HT1080 (cell line): ENCODE results near the gene ADCY2. TPM values are rescaled to one million over a fixed set of nuclear protein-coding genes. Genes with fewer than 3 reads are reported as not detected.

Experiments
- DNase-seq: peaks from one replicate; pipeline ENCODE4 v3.0.0-alpha.2; 2015; ENCODE audit warnings: low read depth
- total RNA-seq: library from RNA; depleted of rRNA; stranded (reverse); fragments of >200 nt; shearing (Covaris generic); gene quantifications from 2 replicates; pipeline ENCODE4 v1.2.3, GENCODE V29; 2014

The ADCY2 gene
- total RNA-seq, 1 experiment from 2014 or later: 0.35 TPM

- no peak for DNase-seq
These were observed 461.4 kb downstream of the ADCY2 start for GRCh38 chr5:7857361-7857760.

- no peak for DNase-seq
These were observed 462.1 kb downstream of the ADCY2 start for GRCh38 chr5:7857926-7858632.

- DNase-seq: no peak
These were observed 470.3 kb downstream of the ADCY2 start for GRCh38 chr5:7866196-7866595.

- DNase-seq: no peak
These were observed 471.3 kb downstream of the ADCY2 start for GRCh38 chr5:7867260-7867659.

- no peak for DNase-seq
These were observed 472.5 kb downstream of the ADCY2 start for GRCh38 chr5:7868427-7868772.

GRCh38 chr5:7868773-7869473, 473.0 kb downstream of the ADCY2 start, which contains the start of the genes FASTKD3 and MTRR:
Gene FASTKD3, minus strand, starts transcription at chr5:7869031. Its CDS starts 948 bp downstream, at chr5:7868083.
Gene MTRR, plus strand, starts transcription at chr5:7869148. Its CDS starts 1,647 bp downstream, at chr5:7870795.
- peak; percentile 92 for DNase-seq

- no peak for DNase-seq
These were observed 473.7 kb downstream of the ADCY2 start for GRCh38 chr5:7869474-7870136.

GRCh38 chr5:7871653-7872052, 475.7 kb downstream of the ADCY2 start:
- no peak for DNase-seq

- DNase-seq: no peak
These were observed 476.7 kb downstream of the ADCY2 start for GRCh38 chr5:7872517-7873130.

- no peak for DNase-seq
These were observed 477.3 kb downstream of the ADCY2 start for GRCh38 chr5:7873216-7873615.

- DNase-seq: no peak
These were observed 478.7 kb downstream of the ADCY2 start for GRCh38 chr5:7874639-7875038.

- DNase-seq: no peak
These were observed 479.2 kb downstream of the ADCY2 start for GRCh38 chr5:7875151-7875550.

GRCh38 chr5:7876867-7877266, 480.9 kb downstream of the ADCY2 start:
- DNase-seq: peak; percentile 68

- no peak for DNase-seq
These were observed 481.9 kb downstream of the ADCY2 start for GRCh38 chr5:7877851-7878250.

- no peak for DNase-seq
These were observed 482.5 kb downstream of the ADCY2 start for GRCh38 chr5:7878381-7878873.
